Measurements from ENCODE around the gene KRT86. TPM values are rescaled to one million over a fixed set of nuclear protein-coding genes. Genes with fewer than 3 reads are reported as not detected.
"Not testable (repeated sequence)": the region's sequence is repeated elsewhere in the genome, so short reads cannot be mapped to it uniquely, and the experiment has no call there.

Gene KRT86
- total and polyA plus RNA-seq, 2 donors (not counting 1 experiment from before 2014, with no cell fraction given), result not detected

GRCh38 chr12:52239767-52240166, 34.7 kb upstream of the KRT86 start:
- H3K27ac Mint-ChIP-seq, result no peak overlapping the region
- Histone ChIP-seq H3K4me2 (replicated peaks; ENCODE audit: low read depth, low read length, poor library complexity, severe bottlenecking) (no peak overlapping the region), H3K9me3 (ENCODE audit: control extremely low read depth in 1 of 3, control insufficient read depth in 2 of 3, insufficient read depth in 1 of 3, low read length in 2 of 3) (peaks cover 0 to 3% (median 0%) of the 10 kb centered on the region in 3 donors), H4K20me1 (ENCODE audit: control insufficient read depth, insufficient read depth, low read length, poor library complexity, severe bottlenecking) (no peaks in the 10 kb centered on the region), H3K79me2 (ENCODE audit: control insufficient read depth, insufficient read depth, low read length) (no peaks in the 10 kb centered on the region), H3K4me3 (ENCODE audit: control extremely low read depth in 1 of 5, extremely low read depth in 1 of 5, insufficient read depth in 1 of 5, low read depth in 2 of 5, low read length in 4 of 5) (no peak overlapping the region), H3K27ac (ENCODE audit: low read length in 2 of 2) (no peak overlapping the region), H3K27me3 (replicated peaks in 1 of 4; ENCODE audit: control extremely low read depth in 1 of 4, control insufficient read depth in 3 of 4, insufficient read depth in 4 of 4, low read length in 3 of 4) (peaks cover 0 to 3% (median under 1%) of the 10 kb centered on the region in 4 experiments), H3K36me3 (replicated peaks in 1 of 2; ENCODE audit: control extremely low read depth in 1 of 2, control insufficient read depth in 1 of 2, extremely low read depth in 1 of 2, insufficient read depth in 2 of 2, low read length in 1 of 2) (no peaks in the 10 kb centered on the region), H3K9ac (ENCODE audit: low read length) (no peak overlapping the region), H2AFZ (ENCODE audit: insufficient read depth, low read depth, low read length, poor library complexity, severe bottlenecking) (no peak overlapping the region), H3K4me1 (ENCODE audit: control insufficient read depth in 2 of 2, insufficient read depth in 2 of 2, low read length in 2 of 2) (peaks cover 0 to 7% of the 10 kb centered on the region in 2 donors)
- no peak overlapping the region for H3K4me3 Mint-ChIP-seq
- intact Hi-C loops (cut with micrococcal nuclease), result no loop called here
- H3K4me1 Mint-ChIP-seq, result peaks cover 7% of the 10 kb centered on the region
- peaks cover 12% of the 10 kb centered on the region for H3K27me3 Mint-ChIP-seq
- CTCF ChIA-PET, result no interaction called here
- POLR2A ChIA-PET, result no interaction called here
- WGBS (ENCODE audit: insufficient coverage), result no CpG with 5 or more reads among the region's 2 CpGs
- no peaks in the 10 kb centered on the region for H3K9me3 Mint-ChIP-seq (ENCODE audit: insufficient read depth)
- TF ChIP-seq EZH2 (IDR thresholded peaks at IDR 0.05; ENCODE audit: borderline replicate concordance, insufficient read depth, low read depth, low read length, poor library complexity, severe bottlenecking) (no peak), CTCF (IDR thresholded peaks at IDR 0.05) (no peak)
- DNase-seq (no peak), ATAC-seq (ENCODE audit: low read depth) (no peak)

GRCh38 chr12:52240247-52240646, 34.2 kb upstream of the KRT86 start:
- H3K36me3 ChIP-seq (replicated peaks in 1 of 2; ENCODE audit: control extremely low read depth in 1 of 2, control insufficient read depth in 1 of 2, extremely low read depth in 1 of 2, insufficient read depth in 2 of 2, low read length in 1 of 2); H3K4me2 ChIP-seq (replicated peaks; ENCODE audit: low read depth, low read length, poor library complexity, severe bottlenecking); H3K79me2 ChIP-seq (ENCODE audit: control insufficient read depth, insufficient read depth, low read length); H3K4me1 ChIP-seq (ENCODE audit: control insufficient read depth in 2 of 2, insufficient read depth in 2 of 2, low read length in 2 of 2); H3K9ac ChIP-seq (ENCODE audit: low read length); H3K4me3 Mint-ChIP-seq; H3K9me3 Mint-ChIP-seq (ENCODE audit: insufficient read depth); CTCF ChIA-PET; H3K4me3 ChIP-seq (ENCODE audit: control extremely low read depth in 1 of 5, extremely low read depth in 1 of 5, insufficient read depth in 1 of 5, low read depth in 2 of 5, low read length in 4 of 5); H3K9me3 ChIP-seq (ENCODE audit: control extremely low read depth in 1 of 3, control insufficient read depth in 2 of 3, insufficient read depth in 1 of 3, low read length in 2 of 3); POLR2A ChIA-PET; intact Hi-C loops (cut with micrococcal nuclease); H4K20me1 ChIP-seq (ENCODE audit: control insufficient read depth, insufficient read depth, low read length, poor library complexity, severe bottlenecking); H2AFZ ChIP-seq (ENCODE audit: insufficient read depth, low read depth, low read length, poor library complexity, severe bottlenecking); H3K27ac Mint-ChIP-seq; H3K4me1 Mint-ChIP-seq; H3K27ac ChIP-seq (ENCODE audit: low read length in 2 of 2); ATAC-seq (ENCODE audit: low read depth); DNase-seq; H3K27me3 ChIP-seq (replicated peaks in 1 of 4; ENCODE audit: control extremely low read depth in 1 of 4, control insufficient read depth in 3 of 4, insufficient read depth in 4 of 4, low read length in 3 of 4): not testable (repeated sequence)
- H3K27me3 Mint-ChIP-seq, result peaks cover 14% of the 10 kb centered on the region
- 92% methylated on average over 5 of the region's 6 CpGs for WGBS (ENCODE audit: insufficient coverage)
